SJSA1 (cell line): Measurements from ENCODE around the gene TXNL4A. TPM values are rescaled to one million over a fixed set of nuclear protein-coding genes. Genes with fewer than 3 reads are reported as not detected.

ENCODE experiments used
- DNase-seq, 2 experiments: peaks; one replicate each; pipeline ENCODE4 v3.0.0-alpha.2; 2015 to 2020; ENCODE audit warnings: low spot score in 2 of 2, low read depth in 1 of 2
- H3K27ac ChIP-seq: fragments of 250-450 bp; sonication (Bioruptor Pico); 2 replicates; pipeline ENCODE4 v1.5.1; 2020; ENCODE audit warnings: mild to moderate bottlenecking, moderate library complexity
- H3K27me3 ChIP-seq: fragments of 250-450 bp; sonication (Bioruptor Pico); replicated peaks from 2 replicates; pipeline ENCODE4 v1.5.1; 2020; ENCODE audit warnings: mild to moderate bottlenecking, moderate library complexity
- H3K36me3 ChIP-seq: fragments of 250-450 bp; sonication (Bioruptor Pico); 2 replicates; pipeline ENCODE4 v1.5.1; 2020; ENCODE audit warnings: mild to moderate bottlenecking
- H3K4me1 ChIP-seq: fragments of 250-450 bp; sonication (Bioruptor Pico); replicated peaks from 2 replicates; pipeline ENCODE4 v1.6.1; 2021; ENCODE audit warnings: mild to moderate bottlenecking
- H3K4me3 ChIP-seq: fragments of 250-450 bp; sonication (Bioruptor Pico); 2 replicates; pipeline ENCODE4 v1.5.1; 2020; ENCODE audit warnings: mild to moderate bottlenecking
- H3K9me3 ChIP-seq: fragments of 250-450 bp; sonication (Bioruptor Pico); replicated peaks from 2 replicates; pipeline ENCODE4 v1.5.1; 2020; ENCODE audit warnings: mild to moderate bottlenecking
- total RNA-seq: library from RNA; depleted of rRNA; stranded (reverse); fragments of >200 nt; shearing (Covaris generic); gene quantifications from 2 replicates; pipeline ENCODE4 v1.2.3, GENCODE V29; 2014

TXNL4A gene
- total RNA-seq, 1 experiment from 2014 or later = 97.6 TPM

DNA sequence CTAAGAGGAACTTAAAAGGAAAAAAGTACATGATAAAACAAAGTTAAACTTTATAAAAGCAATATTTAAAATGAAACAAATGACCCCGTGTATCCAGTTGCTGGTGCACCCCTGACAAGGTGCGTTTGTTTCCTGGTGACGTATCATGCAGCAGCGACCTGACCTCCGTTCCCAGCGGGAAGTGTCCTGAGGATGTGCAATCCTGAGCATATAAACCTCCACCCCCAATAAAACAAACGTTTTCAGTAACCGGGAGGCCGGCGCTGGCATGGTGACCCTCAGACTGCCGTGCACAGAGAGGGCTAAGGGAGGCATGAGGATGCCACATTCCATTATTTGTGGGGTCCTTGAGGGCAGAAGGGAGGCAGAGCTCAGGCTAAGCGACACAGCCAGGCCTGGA, 51.7 kb downstream of the TXNL4A start:
- H3K4me3 ChIP-seq = no peak overlapping the region
- H3K36me3 ChIP-seq = peaks cover 31% of the 10 kb centered on the region
- DNase-seq = no peak
- H3K27ac ChIP-seq = no peak overlapping the region
- no peaks in the 10 kb centered on the region for H3K27me3 ChIP-seq
- no peaks in the 10 kb centered on the region for H3K4me1 ChIP-seq
- H3K9me3 ChIP-seq = peaks cover 17% of the 10 kb centered on the region

- peaks cover 20% of the 10 kb centered on the region for H3K9me3 ChIP-seq
- H3K27ac ChIP-seq = no peak overlapping the region
- no peak for DNase-seq
These were observed 52.4 kb downstream of the TXNL4A start for GRCh38 chr18:79935925-79936324.

DNA sequence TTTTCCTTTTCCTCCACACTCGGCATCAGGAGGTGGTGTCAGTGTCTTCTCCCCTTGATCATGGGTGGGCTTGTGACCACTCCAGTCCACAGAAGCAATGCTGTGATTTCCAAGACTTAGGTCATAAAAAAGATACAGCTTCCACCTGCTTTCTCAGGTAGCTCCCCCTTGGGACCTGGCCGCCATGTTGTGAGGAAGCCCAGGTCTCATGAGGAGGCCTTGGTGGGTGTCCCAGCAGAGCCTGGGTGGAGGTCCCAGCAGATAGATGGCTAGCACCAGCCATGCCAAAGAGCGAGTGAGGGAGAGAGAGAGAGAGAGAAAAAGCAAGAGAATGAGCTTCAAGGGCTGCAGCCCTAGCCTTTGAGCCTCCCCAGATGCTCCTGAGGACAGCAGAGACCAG, 52.9 kb downstream of the TXNL4A start:
- no peaks in the 10 kb centered on the region for H3K27me3 ChIP-seq
- DNase-seq = no peak
- H3K27ac ChIP-seq = no peak overlapping the region
- H3K9me3 ChIP-seq = peaks cover 20% of the 10 kb centered on the region
- H3K4me3 ChIP-seq = no peak overlapping the region
- H3K4me1 ChIP-seq = no peaks in the 10 kb centered on the region
- peaks cover 27% of the 10 kb centered on the region for H3K36me3 ChIP-seq

More at GRCh38 chr18:79935925-79936324, 52.4 kb downstream of the TXNL4A start:
- Histone ChIP-seq H3K27me3 (no peaks in the 10 kb centered on the region), H3K4me3 (no peak overlapping the region), H3K36me3 (peaks cover 27% of the 10 kb centered on the region), H3K4me1 (no peaks in the 10 kb centered on the region)

DNA sequence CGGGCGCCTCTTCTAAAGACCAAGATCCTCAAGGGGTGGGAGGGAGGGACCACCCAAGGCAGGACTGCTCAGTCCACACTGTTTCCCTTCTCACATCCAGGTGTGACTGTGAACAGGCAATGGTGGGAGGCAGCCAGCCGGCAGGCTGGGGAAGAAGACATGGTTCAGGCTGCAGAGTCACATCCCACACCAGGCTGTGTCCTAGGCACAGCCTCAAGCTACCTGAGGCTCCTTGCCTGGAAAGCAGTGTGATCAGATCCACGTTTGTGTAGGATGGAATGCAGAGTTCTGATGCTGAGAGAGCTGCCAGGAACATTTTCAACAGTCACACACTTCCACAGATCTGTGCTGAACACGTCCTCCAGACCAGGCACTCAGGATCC, 53.3 kb downstream of the TXNL4A start:
- DNase-seq = no peak
- Histone ChIP-seq H3K4me1 (no peaks in the 10 kb centered on the region), H3K27ac (no peak overlapping the region), H3K27me3 (no peaks in the 10 kb centered on the region), H3K4me3 (no peak overlapping the region), H3K36me3 (peaks cover 27% of the 10 kb centered on the region), H3K9me3 (peaks cover 20% of the 10 kb centered on the region)

GRCh38 chr18:79934311-79935097, 53.9 kb downstream of the TXNL4A start:
- peaks cover 32% of the 10 kb centered on the region for H3K36me3 ChIP-seq
- no peaks in the 10 kb centered on the region for H3K4me1 ChIP-seq
- H3K27ac ChIP-seq = no peak overlapping the region
- H3K4me3 ChIP-seq = no peak overlapping the region
- no peak for DNase-seq
- peaks cover 25% of the 10 kb centered on the region for H3K9me3 ChIP-seq
- no peaks in the 10 kb centered on the region for H3K27me3 ChIP-seq

GRCh38 chr18:79933765-79934164, 54.6 kb downstream of the TXNL4A start:
- no peak for DNase-seq
- Histone ChIP-seq H3K36me3 (peaks cover 33% of the 10 kb centered on the region), H3K27me3 (no peaks in the 10 kb centered on the region)

GRCh38 chr18:79932907-79933306, 55.5 kb downstream of the TXNL4A start:
- DNase-seq = no peak
- peaks cover 34% of the 10 kb centered on the region for H3K36me3 ChIP-seq
- H3K4me3 ChIP-seq = no peak overlapping the region
- no peak overlapping the region for H3K27ac ChIP-seq
- no peaks in the 10 kb centered on the region for H3K27me3 ChIP-seq
- H3K4me1 ChIP-seq = no peaks in the 10 kb centered on the region
- H3K9me3 ChIP-seq = peaks cover 39% of the 10 kb centered on the region

More at GRCh38 chr18:79933765-79934164, 54.6 kb downstream of the TXNL4A start:
- Histone ChIP-seq H3K4me3 (no peak overlapping the region), H3K9me3 (peaks cover 33% of the 10 kb centered on the region), H3K27ac (no peak overlapping the region), H3K4me1 (no peaks in the 10 kb centered on the region)

DNA sequence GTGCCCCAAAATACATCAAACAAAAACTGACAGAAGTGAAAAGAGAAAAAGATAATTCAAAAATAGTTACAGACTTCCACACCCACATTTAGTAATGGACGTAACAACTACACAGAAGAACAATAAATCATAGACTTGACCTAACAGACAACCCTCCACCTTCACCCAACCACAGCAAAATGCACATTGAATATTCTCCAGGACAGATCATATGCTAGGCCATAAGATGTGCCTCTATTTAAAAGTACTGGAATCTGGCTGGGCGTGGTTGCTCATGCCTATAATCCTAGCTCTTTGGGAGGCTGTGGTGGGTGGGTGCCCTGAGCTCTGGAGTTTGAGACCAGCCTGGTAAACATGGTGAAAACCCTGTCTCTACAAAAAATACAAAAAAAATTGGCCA, 56.9 kb downstream of the TXNL4A start:
- no peak for DNase-seq
- no peak overlapping the region for H3K27ac ChIP-seq
- no peaks in the 10 kb centered on the region for H3K4me1 ChIP-seq
- no peaks in the 10 kb centered on the region for H3K27me3 ChIP-seq
- no peak overlapping the region for H3K4me3 ChIP-seq
- peaks cover 31% of the 10 kb centered on the region for H3K36me3 ChIP-seq
- peaks cover 38% of the 10 kb centered on the region for H3K9me3 ChIP-seq

GRCh38 chr18:79930020-79930642, 58.2 kb downstream of the TXNL4A start:
- Histone ChIP-seq H3K36me3 (peaks cover 24% of the 10 kb centered on the region), H3K4me1 (no peaks in the 10 kb centered on the region), H3K4me3 (no peak overlapping the region), H3K27me3 (no peaks in the 10 kb centered on the region), H3K9me3 (peaks cover 30% of the 10 kb centered on the region), H3K27ac (no peak overlapping the region)
- DNase-seq = no peak

- no peak for DNase-seq
- no peaks in the 10 kb centered on the region for H3K4me1 ChIP-seq
- peaks cover 18% of the 10 kb centered on the region for H3K36me3 ChIP-seq
- no peak overlapping the region for H3K4me3 ChIP-seq
- no peak overlapping the region for H3K27ac ChIP-seq
- no peaks in the 10 kb centered on the region for H3K27me3 ChIP-seq
- H3K9me3 ChIP-seq = peaks cover 30% of the 10 kb centered on the region
These were observed 59.8 kb downstream of the TXNL4A start for GRCh38 chr18:79928563-79928960.

- Histone ChIP-seq H3K9me3 (peaks cover 30% of the 10 kb centered on the region), H3K27ac (no peak overlapping the region), H3K4me1 (no peaks in the 10 kb centered on the region), H3K4me3 (no peak overlapping the region), H3K27me3 (no peaks in the 10 kb centered on the region), H3K36me3 (peaks cover 20% of the 10 kb centered on the region)
- peak in 1 of 2 experiments; percentile 33 for DNase-seq
These were observed 60.5 kb downstream of the TXNL4A start for GRCh38 chr18:79927607-79928562.

DNA sequence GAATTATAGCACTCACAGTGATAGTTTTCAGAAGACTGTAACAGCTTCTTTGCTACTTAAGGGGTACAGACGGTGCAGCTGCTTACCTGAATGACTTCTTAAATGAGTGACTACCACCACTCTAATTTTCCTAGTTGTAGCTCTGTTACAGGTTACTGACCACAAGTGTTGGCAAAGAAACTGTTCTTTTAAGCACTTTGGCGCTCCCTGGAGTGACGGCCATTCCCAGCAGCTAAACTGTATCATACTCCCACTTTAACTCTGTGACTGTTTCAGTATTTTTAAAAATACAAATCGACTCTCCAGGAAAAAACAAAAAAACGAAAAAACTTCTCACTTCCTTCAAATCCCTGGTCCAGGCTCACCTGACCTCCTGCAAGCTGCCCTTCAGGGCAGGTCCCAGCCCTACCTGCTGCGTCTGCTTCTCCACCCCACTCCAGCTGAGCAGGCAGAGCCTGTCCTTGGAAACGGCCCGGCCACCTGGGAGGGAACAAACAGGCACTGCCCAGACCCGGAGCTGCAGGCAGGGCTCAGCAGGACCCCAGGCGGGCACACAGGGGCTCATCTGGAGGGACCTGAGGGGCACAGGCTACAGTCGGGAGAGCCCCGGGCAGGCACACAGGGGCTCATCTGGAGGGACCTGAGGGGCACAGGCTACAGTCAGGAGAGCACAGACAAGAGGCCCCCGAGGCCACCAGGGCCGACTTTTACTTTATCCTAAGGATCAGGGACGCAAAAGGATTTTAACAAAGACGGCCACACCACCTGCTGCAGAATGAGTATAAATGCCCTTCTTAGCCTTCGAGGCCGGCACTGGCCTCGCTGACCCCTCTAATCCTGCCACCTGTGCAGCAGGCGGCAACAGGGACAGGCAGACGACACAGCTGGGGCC, 61.4 kb downstream of the TXNL4A start:
- no peaks in the 10 kb centered on the region for H3K27me3 ChIP-seq
- peaks cover 20% of the 10 kb centered on the region for H3K36me3 ChIP-seq
- H3K4me1 ChIP-seq = no peaks in the 10 kb centered on the region
- H3K9me3 ChIP-seq = peaks cover 28% of the 10 kb centered on the region
- DNase-seq = peak in 1 of 2 experiments; percentile 36
- no peak overlapping the region for H3K27ac ChIP-seq
- no peak overlapping the region for H3K4me3 ChIP-seq

DNA sequence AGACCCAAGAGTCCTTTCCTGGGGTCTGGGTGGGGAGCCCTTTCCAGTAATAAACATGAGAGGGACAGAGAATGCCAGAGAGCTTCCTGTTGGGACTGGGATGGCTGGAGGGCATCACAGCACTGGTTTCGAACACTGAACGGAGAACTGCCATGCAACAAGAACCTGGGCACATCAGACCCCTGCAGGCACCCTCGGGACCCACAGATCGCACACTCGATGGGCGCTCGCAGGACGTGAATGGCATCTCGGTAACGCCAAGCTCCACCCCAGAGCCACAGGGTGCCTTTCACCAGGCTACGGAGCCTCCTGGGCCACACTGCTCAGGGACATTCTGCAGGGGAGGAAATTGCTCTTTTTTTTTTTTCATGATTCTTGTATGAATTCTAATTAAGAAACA, 62.1 kb downstream of the TXNL4A start:
- Histone ChIP-seq H3K36me3 (peaks cover 20% of the 10 kb centered on the region), H3K9me3 (peaks cover 26% of the 10 kb centered on the region), H3K27ac (no peak overlapping the region), H3K27me3 (no peaks in the 10 kb centered on the region), H3K4me1 (no peaks in the 10 kb centered on the region), H3K4me3 (no peak overlapping the region)
- no peak for DNase-seq
